ENCODE measurements around the gene CTXND1.

The CTXND1 gene

DNA sequence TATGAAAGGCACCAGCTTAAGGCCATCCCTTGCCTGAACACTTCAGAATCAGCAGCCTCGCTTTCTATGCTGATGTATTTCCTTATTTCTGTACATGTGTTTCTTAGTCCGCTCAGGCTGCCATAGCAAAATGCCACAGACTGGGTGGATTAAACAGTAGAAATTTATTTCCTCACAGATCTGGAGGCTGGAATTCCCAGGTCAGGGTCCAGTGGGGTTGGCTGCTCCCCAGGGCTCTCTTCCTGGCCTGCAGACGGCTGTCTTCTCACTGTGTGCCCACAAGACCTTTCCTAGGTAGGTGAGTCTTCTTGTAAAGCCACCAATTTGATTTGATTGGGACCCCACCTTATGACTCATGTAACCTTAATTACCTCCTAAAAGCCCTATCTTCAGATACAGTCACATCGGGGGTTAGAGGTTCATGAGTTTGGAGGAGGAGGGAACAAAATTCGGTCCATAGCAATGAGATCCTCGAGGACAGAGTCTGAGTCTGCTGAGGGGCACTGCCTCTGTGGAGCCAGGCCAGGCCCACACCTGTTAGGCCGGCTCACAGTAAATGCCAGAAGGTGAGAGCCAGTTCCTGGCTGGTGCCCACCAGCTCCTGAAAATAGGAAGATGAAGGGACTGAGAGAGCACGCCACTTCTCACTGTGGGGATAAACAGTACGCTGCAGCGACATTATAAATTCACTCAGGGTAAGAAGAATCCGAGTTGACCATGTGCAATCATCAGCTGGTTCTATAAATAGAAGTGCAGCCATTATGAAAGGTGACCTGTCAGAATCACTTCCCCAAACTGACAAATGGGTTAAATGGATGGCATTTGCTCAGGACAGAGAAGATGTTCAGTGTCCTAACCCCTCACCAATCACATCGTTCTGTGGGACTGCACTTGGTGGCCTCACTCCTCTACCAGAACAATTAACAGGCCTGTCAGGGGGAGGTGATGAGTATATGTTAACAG lies 41.1 kb downstream of the CTXND1 start:
- H3K4me3 ChIP-seq (ENCODE audit: low read depth, low read length) = no peak overlapping the region

DNA sequence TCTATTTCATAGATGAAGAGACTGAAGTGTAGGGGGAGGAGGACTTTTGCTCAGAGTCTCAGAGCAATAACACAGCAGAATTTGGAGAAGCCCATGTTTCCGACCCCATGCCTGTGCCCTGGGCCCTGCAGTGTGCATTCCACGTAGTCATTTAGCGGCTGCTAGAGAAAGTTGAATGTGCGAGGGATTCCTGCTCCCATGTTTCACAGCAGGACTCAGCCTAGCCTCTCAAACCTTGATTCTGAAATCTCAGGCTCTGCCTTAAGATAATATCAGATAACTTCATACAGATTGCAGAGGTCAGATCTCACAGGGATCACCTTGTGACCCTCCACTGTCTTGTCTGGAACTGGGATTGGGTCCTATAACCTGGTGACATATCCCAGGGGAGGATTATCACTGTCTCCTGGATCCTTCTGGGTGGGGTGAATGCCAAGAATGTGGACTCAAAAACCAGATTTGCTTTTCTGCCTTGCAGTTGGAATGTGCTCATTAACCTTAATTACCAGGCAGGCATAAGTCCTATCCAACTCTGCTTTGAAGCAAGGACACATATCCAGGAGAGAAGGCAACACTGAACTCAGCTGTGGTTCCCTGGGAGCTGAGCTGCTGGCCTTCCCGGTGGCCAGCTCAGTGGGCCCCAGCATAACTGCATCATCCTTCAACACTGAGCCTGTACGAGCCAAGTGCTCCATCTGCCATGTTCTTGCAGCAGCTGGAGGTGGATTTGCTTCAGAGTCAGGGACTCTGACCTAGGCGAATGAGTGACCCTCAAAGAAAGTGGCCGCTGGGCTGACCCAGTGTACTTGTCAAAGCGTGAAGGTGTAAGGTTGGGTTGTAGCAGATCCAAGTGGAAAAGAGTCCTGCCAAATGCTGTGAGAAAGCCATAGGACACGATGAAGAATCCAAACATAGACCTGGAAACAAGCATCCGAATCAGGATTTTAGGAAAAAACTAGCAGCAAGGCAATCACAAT lies 43.0 kb downstream of the CTXND1 start:
- H3K4me3 ChIP-seq (ENCODE audit: low read depth, low read length) = no peak overlapping the region

DNA sequence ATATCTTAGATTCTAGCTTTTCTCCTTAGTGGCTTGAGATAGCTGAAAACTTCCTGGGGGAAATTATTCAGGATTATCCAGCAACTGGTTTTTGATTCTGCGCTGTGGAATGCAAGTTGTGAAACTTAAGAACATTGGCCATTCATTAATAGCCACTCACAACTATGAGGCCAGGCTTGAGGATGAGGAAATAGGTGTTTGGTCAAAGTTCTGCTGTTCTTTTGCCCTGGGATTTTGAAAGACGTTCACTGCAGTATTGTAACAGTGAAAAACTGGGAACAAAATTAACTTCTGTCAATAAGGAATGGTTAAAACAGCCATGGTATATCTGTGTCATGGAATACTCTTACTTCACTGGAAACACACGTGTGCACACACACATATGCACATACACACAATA lies 44.1 kb downstream of the CTXND1 start:
- H3K4me3 ChIP-seq (ENCODE audit: low read depth, low read length) = no peak overlapping the region

GRCh38 chr15:80204231-80204630 lies 47.8 kb downstream of the CTXND1 start:
- no peak overlapping the region for H3K4me3 ChIP-seq (ENCODE audit: low read depth, low read length)

DNA sequence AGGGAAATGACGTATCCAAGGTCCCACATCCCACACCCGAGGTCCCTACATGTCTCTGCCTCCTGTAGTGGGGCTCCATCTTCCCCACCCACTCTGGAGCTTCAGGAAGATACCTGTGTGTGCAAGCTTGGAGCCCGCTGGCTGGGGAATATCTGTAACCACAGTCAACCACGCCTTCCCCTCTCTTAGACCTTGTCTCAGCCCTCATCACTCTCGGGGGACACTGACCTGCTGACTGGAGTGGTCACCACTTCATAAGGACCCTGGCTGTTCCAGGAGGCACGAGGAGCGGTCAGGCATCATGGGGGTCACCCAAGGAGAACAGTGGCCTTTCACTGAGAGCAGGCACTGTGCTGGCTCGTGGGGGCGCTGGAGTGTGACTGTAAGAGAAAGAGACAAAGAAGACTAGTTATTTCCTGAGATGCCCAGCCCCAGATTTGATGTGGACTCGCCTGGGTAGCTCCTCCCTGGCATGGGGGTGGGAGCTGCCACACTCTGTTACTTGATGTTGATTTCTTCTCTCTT lies 48.6 kb downstream of the CTXND1 start:
- no peak overlapping the region for H3K4me3 ChIP-seq (ENCODE audit: low read depth, low read length)

- H3K4me3 ChIP-seq (ENCODE audit: low read depth, low read length) = no peak overlapping the region
Observed at GRCh38 chr15:80202641-80203360, 49.2 kb downstream of the CTXND1 start.

DNA sequence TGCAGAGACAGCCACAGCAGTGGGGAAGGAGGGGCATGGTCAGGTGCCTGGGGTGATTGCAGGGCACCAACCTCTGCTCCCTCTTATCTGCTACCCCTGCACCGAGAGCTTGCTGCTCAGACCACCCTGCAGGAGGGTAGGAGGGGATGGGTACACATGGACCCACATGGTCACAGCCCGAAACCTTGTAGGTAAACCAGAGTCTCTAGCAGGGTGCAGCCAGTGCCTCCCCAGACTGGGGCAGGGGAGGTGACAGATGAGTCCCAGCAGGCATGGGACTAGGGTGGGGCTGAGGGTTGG lies 50.0 kb downstream of the CTXND1 start:
- H3K4me3 ChIP-seq (ENCODE audit: low read depth, low read length) = no peak overlapping the region

DNA sequence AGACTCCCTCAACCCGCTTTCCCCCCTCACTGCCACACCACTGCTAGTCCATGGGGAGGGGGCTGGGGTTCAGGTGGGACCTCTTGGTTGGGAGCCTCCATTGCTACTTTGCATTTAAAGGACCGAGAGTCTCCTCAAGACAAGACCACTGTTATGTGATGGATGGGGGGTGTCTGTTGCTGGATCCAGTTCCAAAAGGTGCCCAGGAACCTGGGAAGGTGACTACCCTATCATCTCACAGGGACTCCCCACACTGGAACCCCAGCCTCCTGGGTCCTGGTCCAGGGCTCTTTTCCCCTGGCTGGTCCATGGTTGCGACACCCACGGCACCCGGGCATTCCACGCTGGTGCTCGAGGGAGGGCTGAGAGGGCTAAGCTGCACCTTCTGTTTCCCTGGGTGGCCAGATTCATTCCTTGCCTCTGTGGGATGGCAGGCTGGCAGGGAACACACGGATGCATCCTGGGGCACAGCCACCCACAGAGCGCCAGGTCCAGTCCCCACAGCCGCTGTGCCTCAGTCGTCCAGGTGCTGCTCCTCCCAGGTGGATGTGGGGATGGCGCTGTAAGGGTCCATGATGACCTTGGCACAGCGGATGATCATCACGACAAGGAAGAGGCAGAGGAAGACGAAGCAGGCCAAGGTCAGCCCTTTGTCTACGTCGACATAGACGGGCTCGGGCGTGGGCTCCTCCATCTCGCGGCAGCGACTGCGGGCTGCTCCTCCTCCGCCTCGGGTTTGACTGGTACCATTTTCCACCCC lies 50.6 kb downstream of the CTXND1 start:
- H3K4me3 ChIP-seq (ENCODE audit: low read depth, low read length) = no peak overlapping the region

DNA sequence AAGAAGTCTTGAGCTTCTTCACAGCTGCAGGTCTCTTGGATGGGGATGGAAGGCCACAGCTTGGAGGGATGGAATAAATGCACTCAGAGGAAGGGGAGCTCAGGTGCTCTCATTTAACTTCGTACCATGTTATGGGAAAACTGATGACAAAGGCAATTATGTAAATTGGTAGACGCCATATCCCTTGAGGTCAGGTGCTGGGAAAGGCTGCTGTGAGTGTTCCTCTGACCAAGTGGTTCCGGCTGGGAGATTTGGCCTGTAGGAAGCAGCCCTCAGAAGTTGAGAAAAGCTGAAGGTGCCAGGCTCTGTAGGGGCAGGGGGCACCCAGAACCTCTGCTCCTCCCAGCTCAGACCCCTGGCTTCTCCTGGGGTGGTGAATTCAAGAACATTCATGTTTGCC lies 52.1 kb downstream of the CTXND1 start:
- H3K4me3 ChIP-seq (ENCODE audit: low read depth, low read length) = no peak overlapping the region

DNA sequence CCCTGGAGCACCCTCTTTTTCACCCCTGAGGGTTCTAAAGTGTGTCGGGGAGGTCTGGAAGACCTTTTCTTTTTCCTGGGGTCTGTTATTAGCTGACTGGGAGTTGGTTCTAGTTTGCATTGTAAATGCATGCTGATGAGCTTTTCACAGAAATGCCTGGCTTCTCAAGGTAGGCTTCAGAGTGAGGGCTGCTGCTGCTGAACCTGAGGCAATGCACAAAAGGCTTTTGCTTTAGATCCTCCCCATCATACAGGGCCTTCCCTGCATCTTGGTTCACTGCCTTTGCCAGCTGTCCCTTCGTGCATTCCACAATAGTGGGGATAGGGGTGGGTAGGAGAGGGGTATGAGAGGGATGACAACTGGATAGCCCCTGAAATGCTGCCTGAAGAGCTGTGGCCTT lies 52.6 kb downstream of the CTXND1 start:
- no peak overlapping the region for H3K4me3 ChIP-seq (ENCODE audit: low read depth, low read length)

DNA sequence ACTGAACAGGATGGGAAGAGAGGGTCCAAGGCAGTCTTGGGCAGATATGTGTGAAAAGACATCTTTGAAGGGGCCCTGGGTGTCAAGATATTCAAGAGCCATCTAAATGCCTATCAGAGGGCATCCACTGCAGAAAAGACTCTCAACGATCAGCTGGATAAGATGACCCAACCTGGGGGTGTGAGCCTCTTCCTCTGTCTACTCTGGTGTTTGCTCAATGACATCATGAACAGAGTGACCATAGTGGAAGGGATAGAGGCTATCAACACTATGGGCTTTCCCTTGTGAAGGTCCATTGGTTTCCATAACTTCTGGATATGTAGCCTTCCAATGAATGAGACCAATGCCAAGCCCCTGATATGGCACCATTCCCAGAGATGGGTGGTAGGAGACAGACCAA lies 57.1 kb downstream of the CTXND1 start:
- H3K4me3 ChIP-seq (ENCODE audit: low read depth, low read length) = no peak overlapping the region

GRCh38 chr15:80194186-80194585 lies 57.8 kb downstream of the CTXND1 start:
- no peak overlapping the region for H3K4me3 ChIP-seq (ENCODE audit: low read depth, low read length)

- no peak overlapping the region for H3K4me3 ChIP-seq (ENCODE audit: low read depth, low read length)
Observed at GRCh38 chr15:80191897-80192595, 60.0 kb downstream of the CTXND1 start.

GRCh38 chr15:80191198-80191597 lies 60.8 kb downstream of the CTXND1 start:
- H3K4me3 ChIP-seq (ENCODE audit: low read depth, low read length) = no peak overlapping the region

GRCh38 chr15:80188251-80188650 lies 63.8 kb downstream of the CTXND1 start:
- no peak overlapping the region for H3K4me3 ChIP-seq (ENCODE audit: low read depth, low read length)

GRCh38 chr15:80186597-80186996 lies 65.4 kb downstream of the CTXND1 start:
- H3K4me3 ChIP-seq (ENCODE audit: low read depth, low read length) = no peak overlapping the region

- no peak overlapping the region for H3K4me3 ChIP-seq (ENCODE audit: low read depth, low read length)
Observed at GRCh38 chr15:80186066-80186465, 65.9 kb downstream of the CTXND1 start.

GRCh38 chr15:80185152-80185551 lies 66.9 kb downstream of the CTXND1 start:
- H3K4me3 ChIP-seq (ENCODE audit: low read depth, low read length) = no peak overlapping the region

DNA sequence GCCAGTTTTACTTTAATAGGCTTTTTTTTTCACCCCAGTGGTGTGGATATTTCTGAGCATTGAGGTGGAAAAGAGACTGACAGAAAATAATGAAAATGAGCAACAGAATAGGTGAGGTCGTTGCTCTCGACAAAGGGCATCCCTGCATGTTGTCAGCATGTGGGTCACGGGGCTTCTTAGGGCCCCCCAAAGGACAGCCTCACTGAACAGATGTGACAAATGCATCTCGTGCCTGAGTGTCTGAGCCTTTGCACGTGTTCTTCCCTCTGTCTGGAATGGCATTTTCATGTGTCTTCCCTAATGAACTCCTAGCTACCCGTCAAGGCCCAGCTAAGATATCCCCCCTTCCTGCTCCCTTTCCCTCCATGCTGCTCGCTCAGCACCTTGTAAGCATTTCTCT lies 67.5 kb downstream of the CTXND1 start:
- H3K4me3 ChIP-seq (ENCODE audit: low read depth, low read length) = no peak overlapping the region

- no peak overlapping the region for H3K4me3 ChIP-seq (ENCODE audit: low read depth, low read length)
Observed at GRCh38 chr15:80183886-80184285, 68.1 kb downstream of the CTXND1 start.
